OCI-LY3 (cell line): ENCODE measurements around the gene LOX.

ENCODE experiments used
- CTCF ChIP-seq: fragments of 200-600, 300-600 bp; sonication (generic); IDR thresholded peaks from 2 replicates; pipeline ENCODE4 v1.5.1; 2014; ENCODE audit warnings: antibody characterized with exemption, low read length, low read depth
- EZH2phosphoT487 ChIP-seq: fragments of 200-600 bp; shearing (Covaris generic); IDR thresholded peaks from 2 replicates; pipeline ENCODE4 v1.6.1; 2018; ENCODE audit warnings: antibody characterized with exemption, mixed run types, low read depth

GRCh38 chr5:122053181-122054109 is 24.6 kb downstream of the LOX start:
- TF ChIP-seq CTCF (no peak), EZH2phosphoT487 (no peak)
